AG09319 (cell line): ENCODE results near the gene SLC38A10.

ENCODE experiments used
- DNase-seq: peaks from one replicate; pipeline ENCODE4 v3.0.0-alpha.2; 2010; ENCODE audit warnings: low read depth; ENCODE audit errors: extremely low read depth
- TF ChIP-seq, protein P1 (sequence below): IDR thresholded peaks from 2 replicates; pipeline ENCODE4 v1.5.1; 2011; ENCODE audit warnings: low read depth, mild to moderate bottlenecking, inconsistent platforms, low read length, moderate library complexity

SLC38A10 gene

GRCh38 chr17:81259058-81259605 lies 36.0 kb downstream of the SLC38A10 start:
- DNase-seq = no peak
- TF ChIP-seq, protein P1, sequence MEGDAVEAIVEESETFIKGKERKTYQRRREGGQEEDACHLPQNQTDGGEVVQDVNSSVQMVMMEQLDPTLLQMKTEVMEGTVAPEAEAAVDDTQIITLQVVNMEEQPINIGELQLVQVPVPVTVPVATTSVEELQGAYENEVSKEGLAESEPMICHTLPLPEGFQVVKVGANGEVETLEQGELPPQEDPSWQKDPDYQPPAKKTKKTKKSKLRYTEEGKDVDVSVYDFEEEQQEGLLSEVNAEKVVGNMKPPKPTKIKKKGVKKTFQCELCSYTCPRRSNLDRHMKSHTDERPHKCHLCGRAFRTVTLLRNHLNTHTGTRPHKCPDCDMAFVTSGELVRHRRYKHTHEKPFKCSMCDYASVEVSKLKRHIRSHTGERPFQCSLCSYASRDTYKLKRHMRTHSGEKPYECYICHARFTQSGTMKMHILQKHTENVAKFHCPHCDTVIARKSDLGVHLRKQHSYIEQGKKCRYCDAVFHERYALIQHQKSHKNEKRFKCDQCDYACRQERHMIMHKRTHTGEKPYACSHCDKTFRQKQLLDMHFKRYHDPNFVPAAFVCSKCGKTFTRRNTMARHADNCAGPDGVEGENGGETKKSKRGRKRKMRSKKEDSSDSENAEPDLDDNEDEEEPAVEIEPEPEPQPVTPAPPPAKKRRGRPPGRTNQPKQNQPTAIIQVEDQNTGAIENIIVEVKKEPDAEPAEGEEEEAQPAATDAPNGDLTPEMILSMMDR = no peak

DNA sequence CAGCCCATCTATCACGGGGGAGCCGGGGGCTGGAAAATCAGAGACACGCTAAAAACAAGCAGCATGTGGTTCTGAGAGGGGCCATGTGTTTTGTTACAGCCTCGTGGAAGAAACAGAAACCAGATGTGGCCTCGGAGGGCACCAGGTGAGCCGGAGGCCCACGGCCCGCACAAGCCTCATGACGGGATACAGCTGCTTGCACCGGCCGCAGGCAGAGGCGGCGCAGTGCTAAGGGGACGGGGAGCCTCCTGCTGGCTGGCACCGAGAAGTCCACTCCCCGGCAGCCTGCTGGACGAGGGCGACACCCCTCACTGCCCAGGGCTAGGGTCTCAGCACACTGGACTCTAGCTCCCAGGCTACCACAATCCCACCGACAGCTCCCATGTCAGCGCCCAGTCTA lies 36.8 kb downstream of the SLC38A10 start:
- DNase-seq = no peak
- TF ChIP-seq, protein P1 = no peak

- TF ChIP-seq, protein P1 = no peak
- no peak for DNase-seq
These were observed 37.6 kb downstream of the SLC38A10 start for GRCh38 chr17:81257533-81257932.

GRCh38 chr17:81256616-81257015 lies 38.5 kb downstream of the SLC38A10 start:
- TF ChIP-seq, protein P1 = no peak
- no peak for DNase-seq

GRCh38 chr17:81254955-81255717 lies 40.0 kb downstream of the SLC38A10 start:
- DNase-seq = peak; percentile 43
- TF ChIP-seq, protein P1 = peak; percentile 71

DNA sequence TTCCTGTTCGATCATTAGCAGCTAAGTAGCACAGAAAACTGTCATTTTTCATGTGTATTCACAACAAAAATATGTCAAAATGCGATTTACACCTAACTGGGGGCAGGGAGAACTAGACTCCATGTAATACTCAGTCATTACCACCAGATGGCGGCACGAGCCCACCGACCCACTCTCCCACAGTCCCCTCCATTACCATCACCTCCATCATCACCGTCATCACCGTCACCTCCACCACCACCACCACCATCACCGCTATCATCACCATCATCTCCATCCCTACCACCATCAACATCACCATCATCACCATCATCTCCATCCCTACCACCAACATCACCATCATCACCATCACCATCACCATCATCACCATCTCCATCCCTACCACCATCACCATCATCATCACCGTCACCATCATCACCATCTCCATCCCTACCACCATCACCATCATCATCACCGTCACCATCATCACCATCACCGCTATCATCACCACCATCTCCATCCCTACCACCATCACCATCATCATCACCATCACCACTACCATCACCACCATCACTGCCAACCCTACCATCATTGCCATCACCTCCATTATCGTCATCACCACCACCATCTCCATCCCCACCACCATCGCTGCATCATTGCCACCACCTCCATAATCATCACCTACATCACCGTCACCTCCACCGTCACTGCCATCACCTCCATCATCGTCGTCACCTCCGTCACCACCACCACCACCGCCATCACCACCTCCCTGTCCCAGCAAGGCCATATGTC lies 41.6 kb downstream of the SLC38A10 start:
- TF ChIP-seq, protein P1 = peak; percentile 65
- no peak for DNase-seq

DNA sequence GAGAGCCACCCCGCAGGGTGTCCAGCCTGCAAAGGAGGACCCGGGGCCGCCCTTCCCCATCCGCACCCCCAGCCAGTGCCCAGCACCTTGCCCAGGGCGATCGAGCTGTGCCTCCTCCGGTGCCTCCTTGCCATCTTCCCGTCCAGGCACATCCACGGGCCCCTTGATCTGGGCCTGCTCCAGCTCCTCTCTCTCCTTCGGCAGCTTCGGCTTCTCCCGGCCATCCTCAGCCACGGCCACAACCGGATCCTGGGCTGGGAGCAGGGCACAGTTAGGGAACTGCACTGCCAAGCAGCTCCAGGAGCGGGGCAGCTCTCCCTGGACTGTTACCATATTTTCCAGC lies 42.1 kb downstream of the SLC38A10 start:
- DNase-seq = no peak
- TF ChIP-seq, protein P1 = no peak
